ENCODE data around the gene TBRG4.
"Not testable (repeated sequence)": the region's sequence is repeated elsewhere in the genome, so short reads cannot be mapped to it uniquely, and the experiment has no call there.

The TBRG4 gene

GRCh38 chr7:45111298-45112223, at the start of gene TBRG4:
Gene TBRG4, minus strand, starts transcription at chr7:45111697. Its CDS starts 2,460 bp downstream, at chr7:45109237.
- peak; percentile 88 for DNase-seq (ENCODE audit: low read depth)

GRCh38 chr7:45161138-45161537, 49.6 kb upstream of the TBRG4 start:
- no peak for DNase-seq (ENCODE audit: low read depth)

DNA sequence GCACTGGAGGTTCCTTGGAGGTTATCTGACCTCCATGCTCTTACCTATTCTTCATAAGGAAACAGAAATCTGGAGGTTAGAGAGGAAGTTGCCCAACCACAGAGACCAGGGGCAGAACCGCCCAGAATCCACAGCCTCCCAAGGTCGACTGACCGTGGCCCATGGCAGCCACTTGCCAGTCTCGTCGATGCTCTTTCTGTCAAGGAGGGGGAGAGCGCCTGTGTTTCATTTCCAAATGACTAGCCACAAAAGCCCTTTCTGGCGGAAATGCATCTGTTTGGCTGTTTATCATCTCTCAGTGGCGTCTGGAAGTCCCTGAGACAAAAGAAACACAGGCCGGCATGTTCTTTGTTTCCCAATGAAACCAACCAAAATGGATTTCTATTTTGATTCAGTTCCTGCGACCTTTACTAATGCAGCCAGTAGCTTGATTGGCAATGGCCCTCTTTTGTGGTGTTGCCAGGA, 49.0 kb upstream of the TBRG4 start:
- DNase-seq (ENCODE audit: low read depth), result no peak

GRCh38 chr7:45159296-45159695, 47.8 kb upstream of the TBRG4 start:
- DNase-seq (ENCODE audit: low read depth), result no peak

- no peak for DNase-seq (ENCODE audit: low read depth)
These were observed 47.0 kb upstream of the TBRG4 start for GRCh38 chr7:45158471-45158870.

- DNase-seq (ENCODE audit: low read depth), result no peak
These were observed 46.3 kb upstream of the TBRG4 start, which contains the start of gene RAMP3 for GRCh38 chr7:45157653-45158401. Gene RAMP3, plus strand, starts transcription at chr7:45157791. Its CDS starts 38 bp downstream, at chr7:45157829.

DNA sequence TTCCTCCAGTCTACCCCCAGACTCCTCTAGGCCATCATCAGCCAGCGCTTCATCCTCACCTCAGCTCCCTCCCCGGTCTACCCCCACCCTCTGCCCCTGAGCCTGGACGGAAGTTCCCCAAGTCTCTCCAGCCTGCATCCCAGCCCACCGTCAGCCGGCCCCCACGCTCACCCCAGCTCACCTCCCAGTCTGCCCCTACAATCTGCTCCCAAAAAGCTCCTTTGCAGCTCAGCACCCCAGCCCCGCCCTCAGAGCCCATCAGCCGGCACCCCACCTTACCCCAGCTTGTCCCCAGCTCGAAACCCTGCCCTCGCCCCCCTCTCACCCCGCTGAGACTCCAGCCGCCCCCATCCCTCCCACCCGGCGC, 45.8 kb upstream of the TBRG4 start:
- DNase-seq (ENCODE audit: low read depth), result no peak

DNA sequence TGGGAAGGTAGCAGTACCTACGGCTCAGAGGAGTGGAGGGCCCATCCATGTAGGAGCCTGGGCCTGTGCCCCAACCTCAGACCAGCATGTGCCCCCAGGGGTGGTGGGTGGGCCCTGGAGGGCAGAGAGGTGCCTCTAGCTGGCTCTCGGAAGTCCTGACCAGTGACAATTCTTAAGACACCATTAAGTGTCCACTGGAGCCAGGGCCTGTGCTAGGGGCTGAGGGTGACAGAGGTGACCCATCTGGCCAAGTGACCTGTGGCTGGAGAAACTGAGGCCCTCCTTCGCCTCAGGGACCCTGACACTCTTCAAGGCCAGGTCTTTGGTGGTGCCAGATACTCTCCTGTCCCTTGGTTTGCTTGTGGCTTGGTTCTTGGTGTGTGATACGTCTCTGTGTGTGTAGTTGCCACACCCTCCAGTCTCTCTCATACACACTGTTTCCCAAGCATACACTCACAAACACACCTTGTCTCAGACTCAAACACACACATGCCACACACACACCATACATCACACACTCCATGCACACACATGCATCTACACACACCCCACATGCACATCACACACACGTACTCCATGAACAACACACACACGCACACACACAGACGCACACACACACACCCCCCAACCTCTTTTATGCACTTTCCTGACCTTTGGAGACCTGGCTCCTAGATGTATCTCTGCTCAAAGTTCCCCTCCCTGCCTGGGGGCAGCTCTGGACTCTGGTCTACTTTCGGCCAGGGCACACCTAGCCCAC, 45.2 kb upstream of the TBRG4 start:
- no peak for DNase-seq (ENCODE audit: low read depth)

DNA sequence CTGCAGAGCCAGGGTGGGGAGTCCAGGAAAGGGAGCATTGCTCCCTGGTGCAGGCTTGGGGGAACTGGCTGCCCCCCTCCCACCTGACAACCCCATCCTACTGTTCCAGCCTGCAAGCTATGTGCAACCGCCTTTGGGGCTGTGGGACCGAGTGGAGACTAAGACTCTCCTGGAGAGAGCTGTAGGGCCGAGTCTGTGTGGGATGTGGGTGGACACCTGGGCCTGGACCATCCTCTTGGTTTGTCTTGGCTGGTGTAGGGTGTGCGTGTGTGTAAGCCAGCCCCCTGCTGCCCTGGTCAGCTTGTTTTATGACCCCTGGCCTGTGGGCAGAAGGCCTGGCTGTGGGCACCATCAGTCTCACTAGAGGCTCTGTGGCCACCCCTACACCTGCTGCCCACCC, 44.4 kb upstream of the TBRG4 start:
- DNase-seq (ENCODE audit: low read depth), result no peak

GRCh38 chr7:45155357-45155900, 43.9 kb upstream of the TBRG4 start:
- DNase-seq (ENCODE audit: low read depth), result no peak

DNA sequence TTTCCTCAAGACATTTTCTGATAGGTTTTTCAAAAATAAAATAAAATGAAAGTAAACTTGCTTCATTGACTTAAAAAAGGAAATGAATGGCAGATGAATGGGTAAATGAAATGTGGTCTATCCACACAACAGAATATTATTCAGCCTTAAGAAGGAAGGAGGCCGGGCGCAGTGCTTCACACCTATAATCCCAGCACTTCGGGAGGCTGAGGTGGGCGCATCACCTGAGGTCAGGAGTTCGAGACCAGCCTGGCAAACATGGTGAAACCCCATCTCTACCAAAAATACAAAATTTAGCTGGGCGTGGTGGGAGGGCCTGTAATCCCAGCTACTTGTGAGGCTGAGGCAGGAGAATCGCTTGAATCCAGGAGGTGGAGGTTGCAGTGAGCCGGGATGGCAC, 42.4 kb upstream of the TBRG4 start:
- DNase-seq (ENCODE audit: low read depth), result not testable (repeated sequence)

DNA sequence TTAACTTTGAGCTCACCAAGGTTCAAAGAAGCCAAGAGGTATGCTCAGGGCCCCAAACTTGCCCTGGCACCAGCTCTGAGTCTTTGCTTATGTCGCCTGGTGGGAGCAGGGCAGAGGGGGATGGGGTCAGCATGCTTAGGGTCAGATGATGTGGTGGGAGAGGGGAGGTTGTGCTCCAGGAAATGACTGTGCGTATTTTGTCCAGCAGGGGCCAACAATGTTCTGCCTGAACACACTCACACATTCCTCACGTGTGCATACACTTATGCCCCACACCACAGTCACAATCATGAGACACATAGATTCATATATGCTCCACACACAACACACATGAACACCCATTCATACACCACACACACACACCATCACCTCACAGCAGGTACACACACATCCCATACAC, 41.7 kb upstream of the TBRG4 start:
- DNase-seq (ENCODE audit: low read depth), result no peak

GRCh38 chr7:45151967-45152366, 40.5 kb upstream of the TBRG4 start:
- no peak for DNase-seq (ENCODE audit: low read depth)

DNA sequence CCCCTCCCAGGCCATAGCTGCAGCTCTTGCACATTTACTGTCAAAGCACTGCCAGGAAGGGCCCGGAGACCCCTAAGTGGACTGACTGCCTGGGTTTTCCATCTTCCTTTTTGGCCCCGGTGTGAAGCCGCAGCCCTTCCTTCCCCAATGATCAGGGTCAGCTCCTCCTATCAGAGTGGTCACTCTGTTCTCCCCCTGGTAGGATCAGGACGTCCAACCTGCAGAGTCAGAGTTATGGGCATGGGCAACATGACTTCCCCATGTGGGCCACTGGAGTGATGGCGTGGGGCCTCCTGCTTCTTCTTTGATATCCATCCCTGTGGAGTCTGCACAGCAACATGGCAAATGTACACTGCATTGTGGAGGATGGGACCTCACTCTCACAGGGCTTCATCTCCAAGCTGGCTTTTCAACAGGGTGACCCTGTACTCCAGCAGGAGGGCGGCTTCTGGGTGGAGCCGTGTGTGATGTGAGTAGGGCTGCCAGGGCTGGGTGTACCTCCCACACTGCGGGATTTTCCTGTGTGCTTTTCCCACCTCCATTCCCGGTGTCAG, 39.7 kb upstream of the TBRG4 start:
- no peak for DNase-seq (ENCODE audit: low read depth)

- no peak for DNase-seq (ENCODE audit: low read depth)
These were observed 38.7 kb upstream of the TBRG4 start for GRCh38 chr7:45150199-45150598.

- DNase-seq (ENCODE audit: low read depth), result no peak
These were observed 38.1 kb upstream of the TBRG4 start for GRCh38 chr7:45149606-45150005.

- no peak for DNase-seq (ENCODE audit: low read depth)
These were observed 37.1 kb upstream of the TBRG4 start for GRCh38 chr7:45148653-45148973.

- DNase-seq (ENCODE audit: low read depth), result no peak
These were observed 36.6 kb upstream of the TBRG4 start for GRCh38 chr7:45147858-45148652.

GRCh38 chr7:45146531-45147379, 35.3 kb upstream of the TBRG4 start:
- DNase-seq (ENCODE audit: low read depth), result no peak

GRCh38 chr7:45145881-45146280, 34.4 kb upstream of the TBRG4 start:
- no peak for DNase-seq (ENCODE audit: low read depth)

Measured in stimulated activated CD8-positive, alpha-beta memory T cell treated with anti-CD3 and anti-CD28 coated beads, Interleukin-7, amount 100 ng/mL, for 24 hours (primary cell).